IMR-90 (cell line): Measurements from ENCODE around the gene SAMD5. TPM values are rescaled to one million over a fixed set of nuclear protein-coding genes. Genes with fewer than 3 reads are reported as not detected.
A peak's percentile ranks its signal among the peaks of the same experiment; 100 is the strongest.

Experiments used
- ATAC-seq: fragments of 200-7000 bp; cut with Tn5 transposase; 2 replicates; pipeline ENCODE4 v1.9.1; 2020; ENCODE audit warnings: low read depth, mild to moderate bottlenecking, moderate library complexity
- BruUV-seq: library from RNA; stranded (reverse); fragments of 400-500 nt; replicated peaks from 2 replicates; lab custom pipeline; 2021; lab: Mats Ljungman, UMichigan
- CTCF ChIA-PET: fragments of 300-600 bp; formaldehyde crosslinking; extraction: SDS; loops from one replicate; lab custom pipeline; 2021; ENCODE audit warnings: antibody characterized with exemption; lab: Yijun Ruan, JAX
- POLR2A ChIA-PET: fragments of 300-600 bp; sonication (Branson Sonifier 250); formaldehyde crosslinking; loops from one replicate; lab custom pipeline; 2022; ENCODE audit warnings: antibody characterized with exemption; ENCODE audit not compliant: unreplicated experiment; lab: Charles Lee
- DNase-seq: peaks from one replicate; pipeline ENCODE4 v3.0.0; 2013
- H2AFZ ChIP-seq: replicated peaks from 2 replicates; pipeline ENCODE3; 2013; ENCODE audit warnings: low read length, mild to moderate bottlenecking; ENCODE audit not compliant: poor library complexity
- H2AK5ac ChIP-seq: 2 replicates; pipeline ENCODE4 v1.6.1; 2013; ENCODE audit warnings: low read depth, low read length, inconsistent platforms
- H2AK9ac ChIP-seq: replicated peaks from 2 replicates; pipeline ENCODE3; 2013; ENCODE audit warnings: mild to moderate bottlenecking, low read depth, low read length, moderate library complexity; ENCODE audit not compliant: poor library complexity
- H2BK120ac ChIP-seq: 2 replicates; pipeline ENCODE4 v1.6.1; 2013; ENCODE audit warnings: low read depth, low read length, inconsistent platforms
- H2BK15ac ChIP-seq: 3 replicates; pipeline ENCODE4 v1.6.1; 2013; ENCODE audit warnings: low read depth, low read length, inconsistent platforms
- H2BK20ac ChIP-seq: 2 replicates; pipeline ENCODE4 v1.6.1; 2013; ENCODE audit warnings: low read depth, mild to moderate bottlenecking, inconsistent platforms, low read length, moderate library complexity
- H2BK5ac ChIP-seq: 2 replicates; pipeline ENCODE4 v1.6.1; 2013; ENCODE audit warnings: mild to moderate bottlenecking, low read depth, low read length, inconsistent platforms; ENCODE audit not compliant: poor library complexity, severe bottlenecking
- H3K14ac ChIP-seq: replicated peaks from 2 replicates; pipeline ENCODE4 v1.6.1; 2013; ENCODE audit warnings: low read depth, low read length, inconsistent platforms
- H3K18ac ChIP-seq: 2 replicates; pipeline ENCODE4 v1.6.1; 2013; ENCODE audit warnings: low read depth, low read length, control low read depth
- H3K23ac ChIP-seq: 2 replicates; pipeline ENCODE4 v1.6.1; 2013; ENCODE audit warnings: low read depth, low read length, inconsistent platforms
- H3K27ac ChIP-seq: 2 replicates; pipeline ENCODE4 v1.5.1; 2013; ENCODE audit warnings: mild to moderate bottlenecking, control low read depth, low read length; ENCODE audit not compliant: insufficient read depth
- H3K27me3 ChIP-seq: 2 replicates; pipeline ENCODE4 v1.6.1; 2013; ENCODE audit warnings: low read length; ENCODE audit not compliant: control insufficient read depth, insufficient read depth
- H3K36me3 ChIP-seq: 2 replicates; pipeline ENCODE4 v1.6.1; 2013; ENCODE audit warnings: low read length, mixed read lengths; ENCODE audit not compliant: control insufficient read depth, insufficient read depth
- H3K4ac ChIP-seq: 2 replicates; pipeline ENCODE4 v1.6.1; 2013; ENCODE audit warnings: low read depth, low read length, inconsistent platforms
- H3K4me1 ChIP-seq: 2 replicates; pipeline ENCODE4 v1.6.1; 2013; ENCODE audit warnings: low read length, mixed read lengths; ENCODE audit not compliant: control insufficient read depth, insufficient read depth
- H3K4me2 ChIP-seq: 2 replicates; pipeline ENCODE4 v1.6.1; 2013; ENCODE audit warnings: low read depth, mild to moderate bottlenecking, control low read depth, low read length, moderate library complexity
- H3K4me3 ChIP-seq: 2 replicates; pipeline ENCODE4 v1.5.1; 2013; ENCODE audit warnings: low read depth, mild to moderate bottlenecking, control low read depth, low read length, moderate library complexity; ENCODE audit not compliant: insufficient read depth
- H3K56ac ChIP-seq: 2 replicates; pipeline ENCODE4 v1.6.1; 2013; ENCODE audit warnings: low read length, inconsistent platforms; ENCODE audit not compliant: insufficient read depth; ENCODE audit errors: extremely low read depth
- H3K79me1 ChIP-seq, 2 experiments: 2 replicates each; pipeline ENCODE4 v1.6.1; 2013; ENCODE audit warnings: low read length in 2 of 2, inconsistent platforms in 1 of 2, low read depth in 1 of 2
- H3K9ac ChIP-seq: 2 replicates; pipeline ENCODE4 v1.6.1; 2013; ENCODE audit warnings: low read depth, low read length, control low read depth
- H3K9me1 ChIP-seq: 2 replicates; pipeline ENCODE4 v1.6.1; 2013; ENCODE audit warnings: low read length, inconsistent platforms; ENCODE audit not compliant: insufficient read depth
- H3K9me3 ChIP-seq: 2 replicates; pipeline ENCODE4 v1.6.1; 2013; ENCODE audit warnings: low read length; ENCODE audit not compliant: control insufficient read depth, insufficient read depth
- H4K20me1 ChIP-seq: 2 replicates; pipeline ENCODE4 v1.6.1; 2013; ENCODE audit warnings: low read length, inconsistent platforms; ENCODE audit not compliant: insufficient read depth
- H4K5ac ChIP-seq: 2 replicates; pipeline ENCODE4 v1.6.1; 2013; ENCODE audit warnings: mild to moderate bottlenecking, low read depth, low read length, control low read depth
- H4K8ac ChIP-seq, 2 experiments: 2 replicates each; pipeline ENCODE4 v1.6.1; 2013; ENCODE audit warnings: low read depth in 2 of 2, low read length in 2 of 2, control low read depth in 1 of 2, inconsistent platforms in 1 of 2
- H4K91ac ChIP-seq: 2 replicates; pipeline ENCODE4 v1.6.1; 2013; ENCODE audit warnings: low read depth, low read length, inconsistent platforms; ENCODE audit not compliant: insufficient read depth
- BHLHE40 ChIP-seq: fragments of 150-350 bp; IDR thresholded peaks from 2 replicates; pipeline ENCODE4 v1.6.1; 2016; ENCODE audit warnings: mild to moderate bottlenecking, low read depth, low read length
- CTCF ChIP-seq: conservative IDR thresholded peaks from 2 replicates; pipeline ENCODE4 v1.5.1; 2012; ENCODE audit warnings: mild to moderate bottlenecking, low read depth, low read length, improper control_type of control experiment
- MAFK ChIP-seq: IDR thresholded peaks from 2 replicates; pipeline ENCODE4 v1.6.1; 2012; ENCODE audit warnings: low read depth, low read length, improper control_type of control experiment
- MXI1 ChIP-seq: IDR thresholded peaks from 2 replicates; pipeline ENCODE4 v1.6.1; 2012; ENCODE audit warnings: low read depth, mild to moderate bottlenecking, low read length, moderate library complexity, borderline replicate concordance
- NFE2L2 ChIP-seq: fragments of 150-350 bp; IDR thresholded peaks from 2 replicates; pipeline ENCODE4 v1.6.1; 2016; ENCODE audit warnings: low read depth, mild to moderate bottlenecking, low read length
- POLR2A ChIP-seq: IDR thresholded peaks from 2 replicates; pipeline ENCODE4 v1.6.1; 2012; ENCODE audit warnings: mild to moderate bottlenecking, low read depth, low read length
- RAD21 ChIP-seq: IDR thresholded peaks from 2 replicates; pipeline ENCODE4 v1.6.1; 2012; ENCODE audit warnings: low read length, improper control_type of control experiment
- RCOR1 ChIP-seq: IDR thresholded peaks from 2 replicates; pipeline ENCODE4 v1.6.1; 2012; ENCODE audit warnings: mild to moderate bottlenecking, low read length, improper control_type of control experiment; ENCODE audit not compliant: insufficient replicate concordance
- RFX5 ChIP-seq: IDR thresholded peaks from 2 replicates; pipeline ENCODE4 v1.8.0; 2012; ENCODE audit warnings: low read depth, mild to moderate bottlenecking, low read length, moderate library complexity
- SMC3 ChIP-seq: fragments of 150-350 bp; IDR thresholded peaks from 2 replicates; pipeline ENCODE4 v1.6.1; 2016; ENCODE audit warnings: low read depth, mild to moderate bottlenecking, antibody characterized with exemption, low read length, moderate library complexity
- USF2 ChIP-seq: fragments of 150-350 bp; IDR thresholded peaks from 2 replicates; pipeline ENCODE4 v1.6.1; 2017; ENCODE audit warnings: mild to moderate bottlenecking, antibody characterized with exemption, low read length, low read depth
- WGBS, 2 experiments: methylation state at CpG; one replicate each; pipeline versions ENCODE4 v1.1.5 to v1.1.7; 2013; ENCODE audit warnings: missing lambda C conversion rate in 2 of 2; ENCODE audit not compliant: insufficient read length in 1 of 2; ENCODE audit errors: extremely low coverage in 2 of 2; 5-methylcytosine and 5-hydroxymethylcytosine counted together
- dilution Hi-C: fragments of 300-500 bp; cut with HindIII; formaldehyde crosslinking; loops from one replicate; pipeline ENCODE4 v1.14.3; 2018; ENCODE audit warnings: low sequenced_read_pairs; ENCODE audit not compliant: unreplicated experiment
- in situ Hi-C: fragments of 300-500 bp; cut with MboI; formaldehyde crosslinking; loops from 3 replicates; pipeline ENCODE4 v1.14.3; 2019; ENCODE audit warnings: low sequenced_read_pairs, inconsistent platforms, mixed read lengths
- intact Hi-C: fragments of 100-400 bp; cut with micrococcal nuclease; formaldehyde crosslinking; loops from 2 replicates; pipeline ENCODE4 v1.10.0; 2022
- polyA plus RNA-seq, 3 experiments: library from polyadenylated mRNA; depleted of rRNA; stranded (reverse); fragments of >200 nt; gene quantifications; 2 replicates each; pipeline ENCODE4 v1.2.3, GENCODE V29; 2012; ENCODE audit warnings: low replicate concordance in 1 of 3
- total RNA-seq: library from RNA; depleted of rRNA; stranded (reverse); fragments of >200 nt; gene quantifications from 2 replicates; pipeline ENCODE4 v1.2.3, GENCODE V29; 2012

The SAMD5 gene
- total and polyA plus RNA-seq, 2 of the 4 experiments (the other 2 are of a cell fraction), result 1.0 to 1.6 TPM

DNA sequence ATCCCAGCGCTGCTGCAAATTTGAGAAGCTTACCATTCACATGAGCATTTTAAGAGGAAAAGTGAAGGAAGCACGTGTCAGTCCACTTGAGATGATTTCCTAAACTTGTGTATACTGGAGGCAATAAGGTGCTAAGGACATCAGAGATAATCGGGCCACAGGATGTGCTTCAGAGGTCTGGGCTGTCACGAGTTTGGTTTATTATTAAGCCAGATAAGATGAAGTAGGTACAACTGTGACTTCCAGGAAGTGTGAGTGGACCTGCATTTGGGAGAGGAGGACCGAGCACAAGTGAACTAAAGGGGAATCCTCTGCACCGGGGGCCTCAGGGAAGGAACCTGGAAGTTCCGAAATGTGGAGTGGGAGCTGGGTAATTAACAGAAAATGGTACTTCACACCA is 1.4 kb downstream of the SAMD5 start:
- no TSS peak for BruUV-seq
- ChIA-PET CTCF (no interaction called here), POLR2A (no interaction called here)
- intact Hi-C loops, result loop anchor here (1.0 to 10.0 kb wide), 5 partner anchors 242 to 955 kb away; no protein-coding TSS in a partner anchor
- H3K4ac ChIP-seq, result no peak overlapping the region
- H2BK15ac ChIP-seq, result no peak overlapping the region
- ATAC-seq (no peak), DNase-seq (no peak)
- H3K23ac ChIP-seq, result no peak overlapping the region
- dilution Hi-C loops, result no loop called here
- H4K5ac ChIP-seq, result no peak overlapping the region
- H3K79me1 ChIP-seq, result no peaks in the 10 kb centered on the region; a peak in 1 of 4 replicates
- no peak overlapping the region for H3K56ac ChIP-seq
- H2BK20ac ChIP-seq, result no peak overlapping the region
- H3K4me1 ChIP-seq, result peaks cover 3% of the 10 kb centered on the region; the same call in 1 of the 2 replicates
- no peak overlapping the region for H2AK9ac ChIP-seq
- H3K27ac ChIP-seq, result no peak overlapping the region
- 40% methylated on average over 3 of the region's 7 CpGs; no CpG with 5 or more reads in 1 of the 2 experiments for WGBS, 2 experiments
- in situ Hi-C loops, result loop anchor here (5.0 to 10.0 kb wide), 2 partner anchors 657 to 955 kb away; no protein-coding TSS in a partner anchor
- no peaks in the 10 kb centered on the region for H4K20me1 ChIP-seq
- peak overlapping the region; percentile 68 for H3K4me3 ChIP-seq
- TF ChIP-seq MXI1 (no peak), RCOR1 (no peak), RAD21 (no peak), SMC3 (no peak), NFE2L2 (no peak), MAFK (no peak), BHLHE40 (no peak), CTCF (no peak), RFX5 (no peak), USF2 (no peak), POLR2A (no peak)
- no peak overlapping the region for H4K91ac ChIP-seq
- H3K4me2 ChIP-seq, result peak overlapping the region; percentile 83; the same call in 1 of the 2 replicates
- H3K14ac ChIP-seq, result no peak overlapping the region
- H3K9me1 ChIP-seq, result no peaks in the 10 kb centered on the region; the same call in 1 of the 2 replicates
- H3K9me3 ChIP-seq, result no peaks in the 10 kb centered on the region
- peaks cover 6% of the 10 kb centered on the region; the same call in 1 of the 2 replicates for H3K27me3 ChIP-seq
- no peaks in the 10 kb centered on the region for H3K36me3 ChIP-seq
- H4K8ac ChIP-seq, result no peak overlapping the region
- H3K9ac ChIP-seq, result peak overlapping the region; percentile 31; the same call in 1 of the 2 replicates
- no peak overlapping the region; the same call in 1 of the 2 replicates for H2BK120ac ChIP-seq
- peak overlapping the region; percentile 15 for H2AFZ ChIP-seq
- no peak overlapping the region for H2BK5ac ChIP-seq
- H3K18ac ChIP-seq, result no peak overlapping the region
- no peak overlapping the region for H2AK5ac ChIP-seq
